ENCODE data around the gene ZNF415.

ZNF415 gene

DNA sequence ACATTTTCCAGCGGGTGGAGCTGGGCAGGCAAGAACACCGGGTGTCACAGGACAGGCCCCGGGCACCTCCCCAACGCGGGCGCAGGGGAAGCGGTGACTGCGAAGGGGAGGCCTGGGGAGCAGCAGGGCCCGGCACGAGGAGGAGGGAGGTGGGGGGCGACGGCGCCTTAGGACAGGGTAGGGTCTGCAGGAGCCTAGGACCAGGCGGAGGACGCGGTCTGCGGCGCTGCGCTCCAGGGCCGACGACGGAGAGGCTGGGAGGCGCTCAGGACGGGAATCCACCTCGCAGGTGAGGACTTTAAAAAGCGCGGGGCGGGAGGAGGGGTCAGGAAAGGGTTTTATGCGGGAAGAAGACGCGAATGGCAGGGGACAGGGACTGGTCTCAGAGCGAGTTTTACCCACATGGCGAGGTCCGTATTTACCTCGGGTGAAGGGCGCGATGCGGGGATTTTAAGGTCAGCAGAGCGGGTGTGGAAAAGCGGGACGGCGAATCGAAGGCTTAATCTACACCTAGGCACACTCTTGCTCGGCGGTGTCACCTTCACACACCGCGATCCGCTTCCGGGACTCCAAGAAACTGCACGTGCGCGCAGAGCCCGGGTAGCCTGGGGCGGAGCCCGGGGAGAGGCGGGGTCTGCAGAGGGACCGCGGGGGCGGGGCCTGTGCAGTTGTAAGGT, 74.7 kb downstream of the ZNF415 start:
- TF ChIP-seq CTCF (IDR thresholded peaks at IDR 0.05; ENCODE audit: borderline replicate concordance, control extremely low read depth, extremely low read depth, insufficient read depth, missing control alignments) = no peak
- in situ Hi-C loops (cut with MboI; ENCODE audit: low sequenced_read_pairs, unreplicated experiment) = no loop called here
- no peak for DNase-seq (ENCODE audit: low spot score)
